HG03521 (cell line): ENCODE data around the gene TMEM259.

Experiments
- ATAC-seq: cut with Tn5 transposase; IDR thresholded peaks from one replicate; pipeline ENCODE4 v1.9.1; 2021; ENCODE audit warnings: mild to moderate bottlenecking, moderate library complexity; ENCODE audit not compliant: unreplicated experiment

Gene TMEM259

GRCh38 chr19:1055886-1056620 lies 35.1 kb upstream of the TMEM259 start:
- no peak for ATAC-seq

GRCh38 chr19:1055028-1055425 lies 34.1 kb upstream of the TMEM259 start:
- ATAC-seq: no peak

DNA sequence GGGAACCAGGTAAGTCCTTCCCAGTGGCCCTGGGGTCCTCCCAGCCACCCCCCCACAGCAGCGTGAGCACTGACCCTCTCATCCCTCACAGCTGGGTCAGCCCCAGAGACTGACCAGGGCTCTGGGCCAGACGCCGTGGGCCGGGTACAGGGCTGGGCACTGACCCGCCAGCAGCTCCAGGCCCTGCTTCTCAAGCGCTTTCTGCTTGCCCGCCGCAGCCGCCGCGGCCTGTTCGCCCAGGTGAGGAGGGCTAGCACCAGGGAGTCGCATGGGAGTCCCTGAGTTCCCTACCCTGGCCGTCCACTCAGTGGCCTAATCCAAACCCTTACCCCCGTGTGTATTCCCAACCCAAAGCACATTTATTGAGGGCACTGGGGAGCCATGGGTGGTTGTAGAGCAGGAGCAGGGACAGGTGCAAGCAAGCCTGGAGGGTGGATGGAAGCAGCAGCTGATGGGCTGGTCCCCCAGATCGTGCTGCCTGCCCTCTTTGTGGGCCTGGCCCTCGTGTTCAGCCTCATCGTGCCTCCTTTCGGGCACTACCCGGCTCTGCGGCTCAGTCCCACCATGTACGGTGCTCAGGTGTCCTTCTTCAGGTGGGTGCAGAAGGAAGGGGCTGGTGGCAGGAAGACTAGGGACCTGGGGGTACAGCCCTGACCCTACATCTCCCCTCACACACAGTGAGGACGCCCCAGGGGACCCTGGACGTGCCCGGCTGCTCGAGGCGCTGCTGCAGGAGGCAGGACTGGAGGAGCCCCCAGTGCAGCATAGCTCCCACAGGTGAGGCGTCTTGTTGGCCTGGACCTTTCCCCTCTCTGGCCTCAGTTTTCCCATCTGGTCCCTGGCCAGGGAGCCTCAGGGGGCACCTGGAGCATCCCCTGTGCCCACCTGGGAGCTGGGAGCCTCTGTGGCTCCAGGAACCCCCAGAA lies 33.4 kb upstream of the TMEM259 start:
- no peak for ATAC-seq

DNA sequence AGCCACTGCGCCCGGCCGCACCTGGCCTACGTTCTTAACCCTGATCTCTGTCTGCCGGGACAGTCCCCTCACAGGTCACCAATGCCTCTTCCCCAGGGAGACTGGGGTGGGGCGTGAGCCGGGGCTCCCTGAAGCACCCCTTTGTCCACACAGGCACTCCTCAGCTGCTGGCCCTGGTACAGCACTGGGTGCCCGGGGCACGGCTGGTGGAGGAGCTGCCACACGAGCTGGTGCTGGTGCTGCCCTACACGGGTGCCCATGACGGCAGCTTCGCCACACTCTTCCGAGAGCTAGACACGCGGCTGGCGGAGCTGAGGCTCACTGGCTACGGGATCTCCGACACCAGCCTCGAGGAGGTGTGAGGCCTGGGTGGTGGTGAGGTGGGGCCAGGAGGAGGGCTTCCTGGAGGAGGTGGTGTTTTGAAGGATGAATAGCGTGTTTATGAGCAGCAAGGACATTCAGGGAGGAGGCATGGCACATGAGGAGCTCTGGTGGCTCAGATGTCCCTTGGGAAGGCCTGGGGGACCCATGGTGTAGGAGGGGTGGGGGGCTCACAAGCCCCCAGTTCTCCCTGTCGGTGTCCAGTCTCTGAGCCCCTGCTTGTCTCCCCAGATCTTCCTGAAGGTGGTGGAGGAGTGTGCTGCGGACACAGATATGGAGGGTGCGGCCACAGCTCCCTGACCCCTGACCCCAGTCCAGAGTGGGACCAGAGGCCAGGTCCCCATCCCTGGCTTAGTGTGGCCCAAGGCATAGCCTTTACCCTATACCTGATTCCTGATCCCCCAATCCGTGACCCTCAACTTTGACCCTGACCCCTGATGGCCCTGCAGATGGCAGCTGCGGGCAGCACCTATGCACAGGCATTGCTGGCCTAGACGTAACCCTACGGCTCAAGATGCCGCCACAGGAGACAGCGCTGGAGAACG lies 32.5 kb upstream of the TMEM259 start:
- no peak for ATAC-seq

DNA sequence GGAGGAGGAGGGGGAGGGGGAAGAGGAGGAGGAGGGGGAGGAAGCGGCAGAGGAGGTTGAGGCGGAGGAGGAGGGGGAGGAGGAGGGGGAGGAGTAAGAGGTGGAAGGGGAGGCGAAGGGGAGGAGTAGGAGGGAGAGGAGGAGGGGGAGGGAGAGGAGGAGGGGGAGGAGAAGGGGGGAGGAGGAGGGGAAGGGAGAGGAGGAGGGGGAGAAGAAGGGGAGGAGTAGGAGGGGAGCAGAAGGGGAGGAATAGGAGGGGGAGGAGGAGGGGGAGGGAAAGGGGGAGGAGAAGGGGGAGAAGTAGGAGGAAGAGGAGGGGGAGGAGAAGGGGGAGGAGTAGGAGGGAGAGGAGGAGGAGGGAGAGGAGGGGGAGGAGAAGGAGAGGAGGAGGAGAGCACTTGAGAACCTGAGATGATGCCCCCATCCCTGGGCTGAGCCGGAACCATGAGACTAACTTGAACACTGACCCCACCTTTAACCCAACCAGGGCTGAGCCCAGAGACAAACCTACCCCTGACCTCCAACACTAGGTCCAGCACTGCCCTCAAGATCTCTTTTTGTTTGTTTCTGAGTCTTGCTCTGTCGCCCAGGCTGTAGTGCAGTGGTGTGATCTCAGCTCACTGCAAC lies 31.5 kb upstream of the TMEM259 start:
- no peak for ATAC-seq

DNA sequence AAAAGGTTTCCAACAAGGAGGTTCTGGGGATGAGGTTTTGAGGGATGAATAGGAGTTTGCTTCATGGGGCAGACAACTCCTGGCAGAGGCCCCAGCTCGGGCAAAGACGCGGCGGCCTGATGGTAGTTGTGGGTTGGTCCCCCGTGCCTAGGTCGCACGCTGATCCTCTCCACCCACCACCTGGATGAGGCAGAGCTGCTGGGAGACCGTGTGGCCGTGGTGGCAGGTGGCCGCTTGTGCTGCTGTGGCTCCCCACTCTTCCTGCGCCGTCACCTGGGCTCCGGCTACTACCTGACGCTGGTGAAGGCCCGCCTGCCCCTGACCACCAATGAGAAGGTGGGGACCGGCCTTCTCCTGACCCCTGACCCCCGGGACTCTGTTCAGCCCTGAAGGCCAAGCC lies 30.9 kb upstream of the TMEM259 start:
- ATAC-seq: no peak

GRCh38 chr19:1050989-1051788 lies 30.3 kb upstream of the TMEM259 start:
- no peak for ATAC-seq

DNA sequence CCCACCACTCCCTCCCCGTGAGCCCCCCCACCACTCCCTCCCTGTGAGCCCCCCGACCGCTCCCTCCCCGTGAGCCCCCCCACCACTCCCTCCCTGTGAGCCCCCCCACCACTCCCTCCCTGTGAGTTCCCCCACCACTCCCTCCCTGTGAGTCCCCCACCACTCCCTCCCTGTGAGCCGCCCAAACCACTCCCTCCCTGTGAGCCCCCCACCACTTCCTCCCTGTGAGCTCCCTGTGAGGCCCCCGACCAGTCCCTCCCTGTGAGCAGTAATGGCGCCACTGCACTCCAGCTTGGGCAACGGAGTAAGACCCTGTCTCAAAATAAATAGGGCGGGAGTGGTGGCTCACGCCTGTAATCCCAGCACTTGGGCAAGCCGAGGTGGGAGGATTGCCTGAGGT lies 28.9 kb upstream of the TMEM259 start:
- no peak for ATAC-seq

- ATAC-seq: no peak
Measured at GRCh38 chr19:1049106-1049505, 28.2 kb upstream of the TMEM259 start.

GRCh38 chr19:1047696-1048147 lies 26.8 kb upstream of the TMEM259 start:
- ATAC-seq: no peak

GRCh38 chr19:1046836-1047695 lies 26.1 kb upstream of the TMEM259 start:
- no peak for ATAC-seq

DNA sequence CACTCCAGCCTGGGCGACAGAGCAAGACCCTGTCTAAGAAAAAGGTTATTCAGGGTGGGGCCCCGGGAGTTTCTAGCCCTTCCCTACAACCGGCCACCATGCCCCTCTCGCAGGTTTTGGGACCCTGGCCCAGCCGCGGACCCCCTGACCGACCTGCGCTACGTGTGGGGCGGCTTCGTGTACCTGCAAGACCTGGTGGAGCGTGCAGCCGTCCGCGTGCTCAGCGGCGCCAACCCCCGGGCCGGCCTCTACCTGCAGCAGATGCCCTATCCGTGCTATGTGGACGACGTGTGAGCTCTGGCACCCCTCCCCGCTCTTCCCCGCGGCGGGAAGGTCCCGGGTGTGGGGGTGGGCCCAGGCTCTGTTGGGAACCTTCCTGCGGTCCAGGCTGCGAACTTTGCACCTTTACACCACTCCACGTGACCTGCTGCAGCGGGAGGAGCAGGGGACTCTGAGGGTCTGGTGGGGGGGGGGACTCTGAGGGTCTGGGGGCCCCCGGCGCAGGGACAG lies 25.2 kb upstream of the TMEM259 start:
- ATAC-seq: no peak

DNA sequence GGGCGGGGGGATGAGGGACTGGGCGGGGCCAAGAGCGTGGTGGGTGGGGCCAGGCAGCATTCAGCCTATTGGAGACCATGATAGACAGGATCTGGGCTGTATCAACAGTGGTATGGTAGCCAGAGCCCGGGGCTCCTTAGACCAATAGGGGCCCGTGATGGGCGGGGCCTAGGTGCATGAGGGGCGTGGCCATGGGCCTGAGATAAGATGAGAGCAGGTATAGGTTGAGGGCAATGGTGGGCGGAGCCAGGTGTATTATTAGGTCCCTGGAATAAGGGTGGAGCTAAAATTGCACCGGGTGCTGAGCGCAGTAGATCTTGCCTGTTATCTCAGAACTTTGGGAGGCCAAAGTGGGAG lies 24.3 kb upstream of the TMEM259 start:
- ATAC-seq: no peak

DNA sequence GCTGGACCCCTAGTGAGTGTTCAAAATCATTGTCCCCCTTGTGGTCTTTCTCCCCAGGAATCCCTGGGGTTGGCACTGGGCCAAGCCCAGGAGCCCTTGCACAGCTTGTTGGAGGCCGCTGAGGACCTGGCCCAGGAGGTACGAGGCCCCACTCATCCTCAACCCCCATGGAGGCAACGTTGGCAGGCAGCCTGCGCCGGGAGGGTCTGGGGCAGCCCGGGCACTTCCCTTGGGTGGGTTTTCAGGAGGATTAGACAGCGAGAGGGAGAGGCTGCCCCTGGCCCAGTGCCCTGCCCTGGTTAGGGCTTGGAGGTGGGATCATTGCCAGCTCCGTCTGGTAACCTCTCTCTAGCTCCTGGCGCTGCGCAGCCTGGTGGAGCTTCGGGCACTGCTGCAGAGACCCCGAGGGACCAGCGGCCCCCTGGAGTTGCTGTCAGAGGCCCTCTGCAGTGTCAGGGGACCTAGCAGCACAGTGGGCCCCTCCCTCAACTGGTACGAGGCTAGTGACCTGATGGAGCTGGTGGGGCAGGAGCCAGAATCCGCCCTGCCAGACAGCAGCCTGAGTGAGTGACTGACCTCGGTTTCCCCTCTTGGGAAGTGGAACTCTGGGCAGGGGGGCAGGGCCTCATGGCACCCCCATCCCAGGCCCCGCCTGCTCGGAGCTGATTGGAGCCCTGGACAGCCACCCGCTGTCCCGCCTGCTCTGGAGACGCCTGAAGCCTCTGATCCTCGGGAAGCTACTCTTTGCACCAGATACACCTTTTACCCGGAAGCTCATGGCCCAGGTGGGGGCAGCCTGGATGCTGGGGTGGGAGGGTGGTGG lies 22.0 kb upstream of the TMEM259 start:
- no peak for ATAC-seq

DNA sequence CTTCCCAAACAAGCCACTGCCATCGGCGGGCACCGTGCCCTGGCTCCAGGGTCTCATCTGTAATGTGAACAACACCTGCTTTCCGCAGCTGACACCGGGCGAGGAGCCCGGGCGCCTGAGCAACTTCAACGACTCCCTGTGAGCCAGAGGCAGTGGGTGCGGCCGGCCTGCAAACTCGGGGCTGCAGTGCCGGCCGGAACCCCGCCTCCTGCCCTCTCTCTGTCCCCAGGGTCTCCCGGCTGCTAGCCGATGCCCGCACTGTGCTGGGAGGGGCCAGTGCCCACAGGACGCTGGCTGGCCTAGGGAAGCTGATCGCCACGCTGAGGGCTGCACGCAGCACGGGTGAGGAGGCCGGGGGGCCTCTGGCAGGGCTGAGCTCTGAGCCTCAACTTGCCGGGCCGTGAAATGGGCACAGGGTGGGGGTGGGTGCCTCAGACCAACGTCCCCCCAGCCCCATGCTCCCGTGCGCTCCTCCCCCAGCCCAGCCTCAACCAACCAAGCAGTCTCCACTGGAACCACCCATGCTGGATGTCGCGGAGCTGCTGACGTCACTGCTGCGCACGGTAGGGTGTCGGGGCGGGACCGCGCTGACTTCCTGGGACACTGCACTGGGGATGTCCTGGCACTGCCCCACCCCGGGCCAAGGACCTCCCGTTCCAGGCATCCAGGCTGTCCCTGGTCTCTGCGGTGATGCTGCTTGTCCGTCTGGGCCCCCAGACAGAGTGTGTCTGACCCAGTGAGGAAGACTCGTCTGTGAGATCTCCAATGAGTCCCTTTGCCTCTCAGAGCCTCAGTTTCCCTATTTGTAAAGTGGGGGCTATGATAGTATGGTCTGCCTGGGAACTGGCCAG lies 21.1 kb upstream of the TMEM259 start:
- ATAC-seq: no peak

DNA sequence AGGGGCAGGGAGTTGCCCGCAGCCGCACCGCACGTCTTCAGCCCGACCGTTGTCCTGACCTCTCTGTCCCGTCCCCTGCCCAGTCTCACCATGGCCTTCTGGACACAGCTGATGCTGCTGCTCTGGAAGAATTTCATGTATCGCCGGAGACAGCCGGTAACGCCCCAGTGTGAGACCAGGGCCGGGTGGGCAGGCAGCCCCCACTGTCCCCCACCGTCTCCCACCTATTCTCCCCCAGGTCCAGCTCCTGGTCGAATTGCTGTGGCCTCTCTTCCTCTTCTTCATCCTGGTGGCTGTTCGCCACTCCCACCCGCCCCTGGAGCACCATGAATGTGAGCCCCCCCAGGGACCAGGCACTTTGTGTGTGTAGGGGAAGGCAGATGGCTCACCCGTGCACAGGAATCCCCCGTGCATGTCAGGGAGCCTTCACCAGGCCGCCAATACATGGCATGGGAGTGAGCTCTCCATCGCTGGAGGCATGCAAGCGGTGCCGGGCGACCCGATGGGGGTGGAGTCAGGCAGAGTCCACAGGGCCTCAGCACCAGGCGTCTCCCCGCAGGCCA lies 20.4 kb upstream of the TMEM259 start:
- ATAC-seq: no peak
